A549 treated with AZD2906 at 1 μM for 4 hours (cell line): ENCODE results near the gene IRF2BP1. TPM values are rescaled to one million over a fixed set of nuclear protein-coding genes. Genes with fewer than 3 reads are reported as not detected.

Source experiments
- total RNA-seq: library from RNA; stranded (reverse); fragments of 200-300 nt; extraction: Qiagen RNA extraction; gene quantifications from 5 replicates; pipeline ENCODE4 v1.2.3, GENCODE V29; 2022

IRF2BP1 gene
- total RNA-seq = 22.7 to 37.9 TPM (median 36.1 TPM) in 5 replicates

GRCh38 chr19:45885556-45886426 lies at the start of gene IRF2BP1:
TSS of gene IRF2BP1 (minus strand) at chr19:45886141. CDS start at chr19:45885774, 367 bp downstream.

GRCh38 chr19:45913874-45914830 lies 28.2 kb upstream of the IRF2BP1 start, which contains the start of gene NANOS2:
TSS of gene NANOS2 (minus strand) at chr19:45914778. CDS start at chr19:45914693, 85 bp downstream.

DNA sequence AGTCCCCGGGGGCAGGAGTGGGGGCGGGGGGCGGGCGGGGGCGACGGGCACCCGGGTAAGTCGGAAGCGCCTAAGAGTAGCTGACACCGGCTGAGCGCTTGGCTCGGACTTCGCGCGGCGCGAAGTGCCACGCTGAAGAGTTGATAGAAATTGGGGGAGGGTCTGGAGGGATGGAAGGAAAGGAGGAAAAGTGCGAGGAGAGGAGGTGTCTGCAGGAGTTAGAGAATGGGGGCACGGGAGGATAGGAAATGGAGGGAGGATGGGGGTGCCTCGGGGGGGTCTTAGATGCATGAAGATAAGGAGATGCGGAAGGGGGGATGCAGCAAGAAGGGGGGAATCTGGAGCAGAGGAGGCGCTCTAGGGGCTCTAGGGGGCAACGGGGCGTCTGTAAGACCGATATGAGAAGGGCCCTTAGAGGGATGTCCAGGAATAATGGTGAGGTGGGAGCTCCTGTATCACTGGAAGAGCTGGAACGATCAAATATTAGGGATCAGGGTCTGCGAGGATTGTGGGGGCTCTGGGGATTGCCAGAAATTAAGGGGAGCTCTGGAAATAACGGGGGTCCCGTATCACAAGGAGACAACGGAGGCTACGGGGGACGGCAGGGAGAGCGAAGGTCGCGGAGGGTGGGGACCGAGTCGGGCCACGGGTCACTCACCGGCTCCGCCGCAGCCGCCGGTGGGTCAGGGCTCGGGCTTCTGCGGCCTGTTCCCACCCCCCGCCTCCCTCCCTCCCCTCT lies 16.1 kb upstream of the IRF2BP1 start, which contains the start of gene MYPOP:
Gene MYPOP, minus strand, starts transcription at position 702 of the 739 bp plus-strand sequence. CDS start 840 bp downstream, outside the sequence.

DNA sequence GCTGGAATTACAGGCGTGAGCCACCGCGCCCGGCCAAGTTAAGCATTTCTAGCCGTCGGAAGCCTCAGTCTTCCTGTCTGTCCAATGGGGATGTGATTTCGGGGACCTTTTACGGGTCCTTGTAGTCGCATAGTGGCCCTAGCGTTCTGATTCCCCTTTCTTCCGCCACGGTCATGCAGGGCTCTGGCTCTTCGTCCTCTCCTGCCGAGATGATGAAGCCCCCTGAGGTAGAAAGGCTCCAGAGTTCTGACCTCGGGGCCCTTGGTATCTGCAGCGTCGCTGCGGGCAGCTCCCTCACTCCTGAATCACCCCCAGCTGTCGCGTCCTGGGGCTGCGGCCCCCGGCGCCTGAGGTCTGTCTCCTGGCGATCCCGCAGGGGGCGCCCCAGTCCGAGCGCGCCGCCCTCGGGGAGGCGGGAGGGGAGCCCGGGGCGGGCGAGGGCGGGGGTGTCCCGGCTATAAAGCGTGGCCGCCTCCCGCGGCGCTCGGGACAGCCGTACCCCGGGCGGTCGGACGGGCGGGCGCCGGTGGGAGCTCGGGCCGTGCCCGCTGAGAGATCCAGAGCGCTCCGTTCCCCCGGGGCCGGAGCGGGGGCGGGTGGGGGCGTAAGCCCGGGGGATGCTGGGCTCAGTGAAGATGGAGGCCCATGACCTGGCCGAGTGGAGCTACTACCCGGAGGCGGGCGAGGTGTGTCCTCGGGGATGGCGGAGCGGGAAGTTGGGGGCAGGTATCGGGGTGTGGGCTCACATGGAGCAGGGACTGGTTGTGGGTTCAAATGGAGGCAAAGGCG lies 21.9 kb downstream of the IRF2BP1 start, which contains the start of gene FOXA3:
Gene FOXA3, plus strand, starts transcription at position 487 of the 789 bp plus-strand sequence. Its CDS starts 131 bp downstream, at position 618.

GRCh38 chr19:45862564-45863334 lies 23.2 kb downstream of the IRF2BP1 start, which contains the start of gene SYMPK:
TSS of gene SYMPK (minus strand) at chr19:45863147. CDS start at chr19:45854495, 8,652 bp downstream.

Other genes starting within 250 kb of the IRF2BP1 start
- 19.3 to 27.2 TPM (median 23.1 TPM) in 5 replicates for gene EML2, start 246.7 kb downstream of the IRF2BP1 start, total RNA-seq
- gene GIPR, start 217.9 kb downstream of the IRF2BP1 start, total RNA-seq = 2.0 to 3.3 TPM (median 2.9 TPM) in 5 replicates
- 761 to 882 TPM (median 789 TPM) in 5 replicates for gene SNRPD2, start 194.2 kb downstream of the IRF2BP1 start, total RNA-seq
- gene QPCTL, start 193.5 kb downstream of the IRF2BP1 start, total RNA-seq = 6.6 to 9.5 TPM (median 8.7 TPM) in 5 replicates
- gene FBXO46, start 155.2 kb downstream of the IRF2BP1 start, total RNA-seq = 7.8 to 11.1 TPM (median 9.7 TPM) in 5 replicates
- 0.03 to 0.06 TPM (median 0.05 TPM) in 5 replicates for gene MEIOSIN, start 152.7 kb downstream of the IRF2BP1 start, total RNA-seq
- 16.8 to 31.3 TPM (median 28.9 TPM) in 5 replicates for gene SIX5, start 116.9 kb downstream of the IRF2BP1 start, total RNA-seq
- gene DMPK, start 103.7 kb downstream of the IRF2BP1 start, total RNA-seq = 29.1 to 45.4 TPM (median 40.2 TPM) in 5 replicates
- 22.5 to 34.8 TPM (median 30.3 TPM) in 5 replicates for gene DMWD, start 93.3 kb downstream of the IRF2BP1 start, total RNA-seq
- not detected in 5 replicates for gene RSPH6A, start 70.8 kb downstream of the IRF2BP1 start, total RNA-seq
- 58.9 to 77.3 TPM (median 71.3 TPM) in 5 replicates for gene SYMPK, start 23.0 kb downstream of the IRF2BP1 start, total RNA-seq
- 0.58 to 1.1 TPM (median 0.89 TPM) in 5 replicates for gene FOXA3, start 21.8 kb downstream of the IRF2BP1 start, total RNA-seq
- gene MYPOP, start 16.5 kb upstream of the IRF2BP1 start, total RNA-seq = 6.4 to 10.3 TPM (median 10.1 TPM) in 5 replicates
- gene NANOS2, start 28.6 kb upstream of the IRF2BP1 start, total RNA-seq = not detected in 5 replicates
- 0.77 to 1.3 TPM (median 1.3 TPM) in 5 replicates for gene NOVA2, start 87.7 kb upstream of the IRF2BP1 start, total RNA-seq
- 4.1 to 6.2 TPM (median 4.6 TPM) in 5 replicates for gene CCDC61, start 109.3 kb upstream of the IRF2BP1 start, total RNA-seq
- gene PGLYRP1, start 136.9 kb upstream of the IRF2BP1 start, total RNA-seq = not detected in 5 replicates
- gene IGFL4, start 154.9 kb upstream of the IRF2BP1 start, total RNA-seq = 0.28 to 0.33 TPM (median 0.30 TPM) in 5 replicates
- gene IGFL3, start 238.5 kb upstream of the IRF2BP1 start, total RNA-seq = 0.16 to 0.25 TPM (median 0.17 TPM) in 3 of 5 replicates, not detected in the others